HG03025 (cell line): Measurements from ENCODE around the gene VPS37D.
"Not testable (repeated sequence)": the region's sequence is repeated elsewhere in the genome, so short reads cannot be mapped to it uniquely, and the experiment has no call there.

ENCODE experiments used
- ATAC-seq: cut with Tn5 transposase; IDR thresholded peaks from one replicate; pipeline ENCODE4 v1.9.1; 2021; ENCODE audit warnings: mild to moderate bottlenecking, moderate library complexity; ENCODE audit not compliant: unreplicated experiment, low FRiP score

VPS37D gene

GRCh38 chr7:73645643-73646174, 21.9 kb upstream of the VPS37D start:
- ATAC-seq = no peak

- ATAC-seq = no peak
Measured at GRCh38 chr7:73646785-73647724, 20.6 kb upstream of the VPS37D start.

GRCh38 chr7:73647725-73648592, 19.7 kb upstream of the VPS37D start:
- ATAC-seq = no peak

- ATAC-seq = no peak
Measured at GRCh38 chr7:73648593-73649332, 18.9 kb upstream of the VPS37D start.

GRCh38 chr7:73649576-73649975, 18.1 kb upstream of the VPS37D start:
- ATAC-seq = no peak

GRCh38 chr7:73650524-73650923, 17.1 kb upstream of the VPS37D start:
- ATAC-seq = no peak

- no peak for ATAC-seq
Measured at GRCh38 chr7:73652541-73652949, 15.1 kb upstream of the VPS37D start.

- not testable (repeated sequence) for ATAC-seq
Measured at GRCh38 chr7:73655309-73655708, 12.3 kb upstream of the VPS37D start.

GRCh38 chr7:73659983-73660382, 7.6 kb upstream of the VPS37D start:
- ATAC-seq = no peak

GRCh38 chr7:73660594-73660993, 7.0 kb upstream of the VPS37D start:
- ATAC-seq = not testable (repeated sequence)

GRCh38 chr7:73663033-73663432, 4.6 kb upstream of the VPS37D start:
- ATAC-seq = no peak

GRCh38 chr7:73668103-73668885, 663 bp downstream of the VPS37D start:
- ATAC-seq = peak; percentile 13

- no peak for ATAC-seq
Measured at GRCh38 chr7:73668886-73669230, 1.2 kb downstream of the VPS37D start.

GRCh38 chr7:73669288-73669701, 1.7 kb downstream of the VPS37D start:
- no peak for ATAC-seq

- ATAC-seq = no peak
Measured at GRCh38 chr7:73669858-73670385, 2.3 kb downstream of the VPS37D start.

- no peak for ATAC-seq
Measured at GRCh38 chr7:73671322-73671661, 3.7 kb downstream of the VPS37D start.

GRCh38 chr7:73671857-73672445, 4.3 kb downstream of the VPS37D start:
- no peak for ATAC-seq

- ATAC-seq = no peak
Measured at GRCh38 chr7:73674468-73675124, 7.0 kb downstream of the VPS37D start.

- not testable (repeated sequence) for ATAC-seq
Measured at GRCh38 chr7:73676062-73676461, 8.4 kb downstream of the VPS37D start.
